Germinal center (tissue), 1 donor: ENCODE measurements around the gene OPA1.

Experiments
- DNase-seq: peaks from one replicate; pipeline ENCODE4 v3.0.0; 2012; ENCODE audit warnings: mixed read lengths, low spot score

OPA1 gene

DNA sequence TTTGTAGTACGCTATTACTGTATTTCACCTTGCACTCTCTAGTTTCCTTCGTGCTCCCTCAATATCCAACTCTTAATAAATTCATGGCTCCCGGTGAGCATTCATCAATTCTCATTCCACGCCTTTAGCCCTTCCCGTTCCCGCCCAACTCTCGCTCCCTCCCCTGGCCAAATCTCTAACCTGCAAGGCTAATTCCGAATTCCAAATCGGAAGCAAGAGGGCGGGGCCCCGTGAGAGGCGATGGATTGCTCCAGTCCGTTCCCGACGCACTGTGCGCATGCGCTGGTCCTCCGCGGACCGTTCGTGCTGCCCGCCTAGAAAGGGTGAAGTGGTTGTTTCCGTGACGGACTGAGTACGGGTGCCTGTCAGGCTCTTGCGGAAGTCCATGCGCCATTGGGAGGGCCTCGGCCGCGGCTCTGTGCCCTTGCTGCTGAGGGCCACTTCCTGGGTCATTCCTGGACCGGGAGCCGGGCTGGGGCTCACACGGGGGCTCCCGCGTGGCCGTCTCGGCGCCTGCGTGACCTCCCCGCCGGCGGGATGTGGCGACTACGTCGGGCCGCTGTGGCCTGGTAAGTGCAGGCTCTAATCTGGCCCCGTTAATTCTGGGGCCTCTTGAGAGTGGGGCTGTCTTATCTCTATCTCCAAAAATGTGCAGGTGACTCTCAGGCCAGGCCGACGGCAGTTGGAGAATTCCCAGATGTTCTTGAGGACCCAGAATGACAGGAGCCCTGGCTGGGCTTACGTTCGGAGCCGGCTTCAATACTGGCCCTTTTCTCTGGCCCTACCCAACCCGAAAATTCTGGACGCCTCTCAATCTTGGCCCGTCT is at the start of gene OPA1:
Gene OPA1 (plus strand): TSS at position 368 of the 827 bp plus-strand sequence. CDS start 170 bp downstream, at position 538.
- peak; percentile 93 for DNase-seq

DNA sequence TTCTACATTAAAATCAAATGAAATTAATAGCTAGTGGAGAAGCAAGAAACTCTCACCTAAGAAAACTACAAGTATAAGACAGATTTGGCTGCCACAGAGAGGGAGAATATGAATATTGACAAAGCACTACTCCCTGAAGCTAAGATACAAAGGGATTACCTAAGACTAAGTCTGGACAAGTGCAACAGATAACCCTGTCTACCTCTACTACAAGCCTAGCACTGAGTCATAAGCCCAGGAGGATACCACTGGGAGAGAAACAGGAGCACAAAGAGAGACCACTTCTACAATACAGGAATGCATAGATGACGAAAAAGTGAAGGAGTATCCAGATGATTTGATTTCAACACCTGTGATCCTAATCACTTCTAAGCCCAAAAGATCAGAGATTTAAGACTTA is 48.7 kb upstream of the OPA1 start:
- no peak for DNase-seq

- DNase-seq: no peak
Observed at GRCh38 chr3:193545304-193545703, 47.7 kb upstream of the OPA1 start.

DNA sequence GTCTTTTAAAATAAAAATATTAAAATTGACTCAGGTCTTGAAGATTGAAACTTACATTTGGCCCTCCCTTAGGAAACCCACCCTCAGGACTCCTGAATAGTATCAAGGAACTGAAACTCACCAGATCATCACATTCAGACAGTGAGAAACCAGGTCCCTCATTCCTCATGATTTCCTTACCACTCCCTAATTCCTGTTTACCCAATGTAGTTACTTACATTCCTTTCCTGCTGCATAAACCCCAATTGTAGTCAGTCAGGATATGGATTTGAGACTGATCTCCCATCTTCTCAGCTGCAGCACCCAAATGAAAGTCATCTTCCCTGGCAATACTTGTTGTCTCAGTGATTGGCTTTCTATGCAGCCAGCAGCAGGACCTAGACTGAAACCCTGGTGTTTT is 46.9 kb upstream of the OPA1 start:
- DNase-seq: no peak

DNA sequence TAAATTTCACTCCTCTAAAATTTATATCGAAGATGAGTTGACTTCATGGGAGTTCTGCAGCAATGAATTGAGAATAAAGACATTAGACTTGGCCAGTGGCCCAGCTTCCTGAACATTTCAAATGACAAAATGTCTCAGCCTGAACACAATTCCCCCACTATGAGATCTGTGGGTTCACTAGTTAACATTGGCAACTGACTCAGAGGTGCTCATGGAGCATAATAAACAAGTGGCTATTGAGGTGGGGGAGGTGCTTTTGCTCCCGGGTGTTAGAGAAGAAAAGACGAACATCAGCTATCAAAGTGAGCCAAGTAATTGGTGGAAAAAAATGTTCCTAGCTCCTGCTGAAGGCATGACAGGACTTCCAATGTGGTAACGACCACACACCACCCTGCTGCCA is 44.6 kb upstream of the OPA1 start:
- no peak for DNase-seq

DNA sequence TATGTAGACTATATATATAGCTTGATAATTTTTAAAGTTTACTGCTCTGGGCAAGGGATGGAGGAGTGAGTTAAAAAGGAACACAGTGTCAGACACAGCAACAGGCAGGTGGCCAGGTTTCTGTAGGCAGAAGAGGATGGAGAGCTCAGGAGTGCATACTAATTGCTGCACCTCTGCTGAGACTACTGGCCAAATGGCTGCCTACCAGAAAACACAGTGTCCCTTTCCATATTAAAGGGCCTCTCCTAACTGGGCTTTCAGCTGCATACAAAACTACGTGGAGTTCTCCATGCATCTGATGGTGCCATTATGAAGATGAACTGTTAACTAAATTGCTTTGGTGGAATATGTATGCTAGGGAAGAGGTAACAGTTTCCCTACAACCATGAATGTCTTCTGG is 40.1 kb upstream of the OPA1 start:
- no peak for DNase-seq

- no peak for DNase-seq
Observed at GRCh38 chr3:193553586-193553985, 39.4 kb upstream of the OPA1 start.

- DNase-seq: no peak
Observed at GRCh38 chr3:193554811-193555210, 38.2 kb upstream of the OPA1 start, which contains the start of gene ATP13A4. ATP13A4 (minus strand) TSS chr3:193554895; CDS start chr3:193554799, 96 bp downstream.

GRCh38 chr3:193556841-193557240 is 36.2 kb upstream of the OPA1 start:
- DNase-seq: no peak

- no peak for DNase-seq
Observed at GRCh38 chr3:193559100-193559499, 33.9 kb upstream of the OPA1 start.

DNA sequence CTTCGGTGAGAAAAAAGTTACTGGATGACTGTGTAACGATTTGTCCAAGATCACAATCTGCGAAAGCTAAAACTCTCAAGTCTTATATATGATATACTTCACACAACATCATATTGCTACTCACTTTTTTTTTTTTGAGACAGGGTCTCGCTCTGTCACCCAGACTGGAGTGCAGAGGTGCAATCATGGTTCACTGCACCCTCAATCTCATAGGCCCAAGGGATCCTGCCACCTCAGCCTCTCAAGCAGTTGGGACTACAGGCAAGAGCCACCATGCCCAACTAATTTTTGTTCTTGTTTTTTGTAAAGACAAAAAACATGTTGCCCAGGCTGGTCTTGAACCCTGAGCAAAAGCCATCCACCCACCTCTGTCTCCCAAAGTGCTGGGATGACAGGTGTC is 32.9 kb upstream of the OPA1 start:
- no peak for DNase-seq

DNA sequence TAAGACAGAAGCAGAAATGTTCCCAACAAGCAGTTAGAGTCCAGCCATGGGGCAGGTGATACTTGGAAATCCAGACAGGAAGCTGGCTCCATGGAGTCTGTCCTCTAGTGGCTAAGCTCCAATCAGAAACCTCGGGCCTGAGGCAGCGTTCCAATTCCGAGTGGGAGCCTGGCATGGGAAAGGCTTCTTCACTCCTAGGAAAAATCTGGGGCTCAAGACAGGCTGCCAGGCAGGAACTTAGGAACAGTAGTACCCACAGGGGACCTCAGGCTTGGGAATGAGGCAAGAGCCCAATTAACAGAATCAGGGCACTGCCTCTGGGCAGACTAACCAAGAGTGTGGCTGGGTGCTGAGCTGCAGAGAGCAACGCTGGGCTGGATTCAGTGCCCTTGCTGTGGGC is 32.1 kb upstream of the OPA1 start:
- DNase-seq: no peak

GRCh38 chr3:193563426-193563825 is 29.6 kb upstream of the OPA1 start:
- DNase-seq: no peak

GRCh38 chr3:193564012-193564411 is 29.0 kb upstream of the OPA1 start:
- no peak for DNase-seq

DNA sequence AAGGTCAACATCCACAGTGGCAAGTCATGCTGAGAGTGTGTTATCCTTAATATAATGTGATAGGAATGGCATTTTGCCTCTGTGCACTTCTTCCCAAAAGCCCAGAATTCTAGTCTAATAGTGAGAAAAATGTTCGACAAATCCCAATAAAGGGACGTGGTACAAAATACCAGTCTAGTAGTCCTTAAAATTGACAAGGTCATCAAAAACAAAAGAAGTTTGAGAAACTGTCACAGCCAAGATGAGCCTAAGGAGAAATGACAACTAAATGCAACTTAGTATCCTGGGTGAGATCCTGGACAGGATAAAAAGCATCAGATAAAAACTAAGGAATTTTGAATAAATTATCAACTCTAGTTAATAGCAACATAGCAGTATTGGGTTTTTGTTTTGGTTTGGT is 23.9 kb upstream of the OPA1 start:
- DNase-seq: no peak

GRCh38 chr3:193572426-193572908 is 20.5 kb upstream of the OPA1 start:
- DNase-seq: peak; percentile 36

GRCh38 chr3:193573403-193574191 is 19.4 kb upstream of the OPA1 start:
- DNase-seq: no peak

GRCh38 chr3:193574488-193575070 is 18.4 kb upstream of the OPA1 start:
- no peak for DNase-seq

DNA sequence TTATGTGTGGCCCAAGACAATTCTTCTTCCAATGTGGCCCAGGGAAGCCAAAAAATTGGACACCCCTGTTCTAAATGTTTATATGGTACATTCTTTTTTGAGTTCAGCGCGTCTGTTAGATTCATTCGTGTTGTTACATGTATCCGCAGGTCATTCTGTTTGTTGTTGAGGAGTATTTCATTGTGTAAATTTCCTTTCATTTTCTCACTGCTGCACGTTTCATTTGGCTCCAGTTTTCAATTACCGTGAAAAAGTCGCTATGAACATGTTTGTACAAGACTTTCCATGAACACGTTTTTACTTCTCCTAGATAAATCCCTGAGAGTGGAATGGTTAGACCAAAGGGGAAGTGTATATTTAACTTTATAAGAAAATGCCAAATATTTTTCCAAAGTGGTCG is 7.5 kb upstream of the OPA1 start:
- no peak for DNase-seq

DNA sequence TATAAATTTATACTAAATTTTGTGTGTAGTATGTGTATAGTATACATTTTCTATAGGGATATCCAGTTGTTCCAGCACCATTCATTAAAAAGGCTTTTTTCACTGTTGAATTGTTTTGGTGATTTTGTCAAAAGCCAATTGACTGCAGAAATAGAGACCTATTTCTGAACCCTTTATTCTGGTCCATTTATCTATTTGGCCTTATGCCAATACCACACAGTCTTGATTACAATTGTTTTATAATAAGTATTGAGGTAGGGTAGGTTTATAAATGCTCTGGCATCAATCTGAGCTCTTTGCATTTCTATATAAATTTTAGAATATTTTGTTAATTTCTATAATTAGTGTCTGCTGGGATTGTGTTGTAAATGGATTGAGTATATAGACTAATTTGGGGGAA is 6.5 kb upstream of the OPA1 start:
- DNase-seq: no peak

DNA sequence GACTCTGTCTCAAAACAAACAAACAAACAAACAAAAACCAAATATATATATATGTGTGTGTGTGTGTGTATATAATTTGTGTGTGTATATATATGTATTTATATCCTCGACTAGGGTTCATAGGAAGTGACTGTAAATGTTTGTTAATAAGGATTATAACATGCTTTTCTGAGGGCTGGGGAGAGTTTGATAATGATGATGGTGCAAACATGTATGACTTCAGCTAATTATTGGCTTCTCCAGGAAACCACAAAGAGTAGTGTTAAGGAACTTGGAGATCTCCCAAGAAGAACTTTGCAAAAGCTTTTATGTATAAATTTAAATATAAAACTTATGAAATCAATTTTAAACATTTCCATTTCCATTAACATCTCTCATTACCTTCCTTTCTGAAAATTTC is 3.9 kb upstream of the OPA1 start:
- DNase-seq: no peak

GRCh38 chr3:193589616-193590015 is 3.4 kb upstream of the OPA1 start:
- DNase-seq: no peak
